T-helper 9 cell (primary cell): Measurements from ENCODE around the gene AP3B1.

ENCODE experiments used
- DNase-seq: peaks from one replicate; pipeline ENCODE4 v3.0.0-alpha.2; 2020
- total RNA-seq, 2 donors: gene quantifications; one replicate each; lab custom pipeline; 2026; lab: John Stamatoyannopoulos, UW

The AP3B1 gene
- 84.2 to 93.0 reads per million in 2 donors for total RNA-seq

- peak; percentile 96 for DNase-seq
Observed at GRCh38 chr5:78294248-78295034, at the start of gene AP3B1. AP3B1 (minus strand) TSS chr5:78294698; CDS start chr5:78294579, 119 bp downstream.

- DNase-seq, result no peak
Observed at GRCh38 chr5:78341440-78341839, 46.9 kb upstream of the AP3B1 start.

GRCh38 chr5:78339617-78340436, 45.3 kb upstream of the AP3B1 start:
- no peak for DNase-seq

DNA sequence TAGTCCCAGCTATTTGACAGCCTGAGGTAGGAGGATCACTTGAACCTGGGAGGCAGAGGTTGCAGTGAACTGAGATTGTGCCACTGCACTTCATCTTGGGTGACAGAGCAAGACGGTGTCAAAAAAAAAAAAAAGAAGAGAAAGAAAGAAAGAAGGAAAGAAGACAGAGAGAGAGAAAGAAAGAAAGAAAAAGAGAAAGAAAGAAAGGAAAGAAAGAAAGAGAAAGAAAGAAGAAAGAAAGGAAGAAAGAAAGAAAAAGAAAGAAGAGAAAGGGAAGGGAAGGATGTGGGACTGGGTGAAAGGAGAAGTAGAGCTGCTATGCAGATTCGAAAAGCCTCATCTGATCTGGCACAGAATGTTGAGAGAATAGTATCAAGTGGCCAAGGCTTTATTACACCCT, 42.2 kb upstream of the AP3B1 start:
- no peak for DNase-seq

- DNase-seq, result no peak
Observed at GRCh38 chr5:78335976-78336375, 41.5 kb upstream of the AP3B1 start.

DNA sequence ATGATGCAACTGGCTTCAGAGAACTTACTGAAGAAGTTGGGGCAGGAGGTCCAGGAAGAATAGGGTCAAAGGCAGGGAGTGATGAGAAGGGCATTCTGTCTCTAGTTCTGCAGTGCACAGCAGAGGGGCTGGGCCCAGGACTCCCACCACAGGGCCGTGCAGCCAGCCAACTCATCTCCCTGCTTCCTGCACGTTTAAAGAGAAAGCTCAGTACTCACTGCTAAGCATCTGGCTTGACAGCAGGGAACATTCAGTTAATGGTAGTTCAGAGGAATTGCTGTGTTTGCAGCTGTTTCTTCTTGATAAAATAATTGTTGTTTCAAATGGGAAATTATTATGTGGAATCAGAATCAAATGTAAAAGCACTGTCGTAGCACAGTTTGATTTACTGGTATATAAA, 40.3 kb upstream of the AP3B1 start:
- no peak for DNase-seq

DNA sequence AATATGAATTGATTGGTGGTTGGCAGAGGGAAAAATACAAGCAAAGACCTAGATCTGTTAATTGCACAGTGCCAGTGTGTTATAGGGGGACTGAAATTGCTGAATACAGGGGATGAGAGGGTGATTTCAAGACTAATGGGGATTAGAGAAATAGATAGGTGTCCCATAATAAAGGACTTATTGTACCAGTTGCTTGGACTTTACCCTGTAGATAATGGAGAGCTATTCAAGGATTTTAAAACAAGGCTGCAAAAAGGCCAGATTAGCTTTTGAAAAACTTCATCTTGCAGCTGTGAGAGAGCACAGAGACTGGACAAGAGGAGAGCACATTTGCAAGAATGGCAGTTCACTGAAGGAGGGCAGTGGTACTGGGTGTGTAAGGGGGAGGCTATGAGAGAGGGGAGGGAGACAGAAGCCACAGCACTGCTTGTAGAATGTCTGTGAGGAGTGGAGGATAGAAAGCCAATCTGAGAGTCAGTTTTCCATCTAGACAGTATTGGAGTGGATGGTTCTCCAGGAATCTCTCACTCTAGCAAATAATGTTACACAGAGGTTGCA, 37.1 kb upstream of the AP3B1 start:
- DNase-seq, result no peak

- no peak for DNase-seq
Observed at GRCh38 chr5:78328585-78329173, 34.2 kb upstream of the AP3B1 start.

- DNase-seq, result no peak
Observed at GRCh38 chr5:78327761-78328510, 33.4 kb upstream of the AP3B1 start.

- DNase-seq, result no peak
Observed at GRCh38 chr5:78326930-78327329, 32.4 kb upstream of the AP3B1 start.

DNA sequence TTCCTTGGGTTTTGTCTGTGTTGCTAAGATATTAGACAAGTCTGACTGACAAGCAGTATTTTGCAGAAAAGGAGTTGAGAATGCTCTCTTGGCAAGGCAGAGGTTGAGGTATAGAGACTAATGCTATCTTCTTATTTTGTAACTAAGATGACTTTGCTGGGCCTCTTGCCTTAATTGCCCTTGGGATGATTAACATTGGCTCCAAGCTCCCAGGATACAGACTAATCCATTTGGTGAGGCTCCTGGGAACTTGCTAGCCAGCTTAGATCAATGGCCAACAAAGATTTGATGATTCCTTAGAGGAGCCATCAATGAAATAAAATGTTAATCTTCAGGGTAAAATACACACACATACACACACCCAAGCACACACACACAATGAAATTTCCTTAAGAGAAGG, 28.7 kb upstream of the AP3B1 start:
- DNase-seq, result no peak

GRCh38 chr5:78320401-78320800, 25.9 kb upstream of the AP3B1 start:
- DNase-seq, result no peak

GRCh38 chr5:78318337-78318736, 23.8 kb upstream of the AP3B1 start:
- DNase-seq, result no peak

DNA sequence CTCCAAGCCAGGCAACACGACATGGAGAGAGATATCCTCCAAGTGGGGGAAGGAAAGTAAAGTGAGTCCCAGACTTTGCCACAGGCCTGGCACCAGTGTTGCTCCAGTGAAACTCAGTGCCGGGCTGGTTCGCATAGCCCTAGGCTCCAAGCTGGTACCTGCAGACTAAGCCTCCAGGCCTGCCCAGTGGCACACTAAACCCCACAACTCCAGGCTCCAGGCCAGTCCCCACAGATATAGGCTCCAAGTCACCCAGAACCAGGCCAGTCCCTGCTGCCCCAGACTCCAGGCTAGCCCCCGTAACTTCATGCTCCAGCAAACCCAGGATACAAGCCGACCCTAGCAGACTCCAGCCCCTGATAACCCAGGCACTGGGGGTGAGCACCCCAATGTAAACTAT, 23.0 kb upstream of the AP3B1 start:
- no peak for DNase-seq

DNA sequence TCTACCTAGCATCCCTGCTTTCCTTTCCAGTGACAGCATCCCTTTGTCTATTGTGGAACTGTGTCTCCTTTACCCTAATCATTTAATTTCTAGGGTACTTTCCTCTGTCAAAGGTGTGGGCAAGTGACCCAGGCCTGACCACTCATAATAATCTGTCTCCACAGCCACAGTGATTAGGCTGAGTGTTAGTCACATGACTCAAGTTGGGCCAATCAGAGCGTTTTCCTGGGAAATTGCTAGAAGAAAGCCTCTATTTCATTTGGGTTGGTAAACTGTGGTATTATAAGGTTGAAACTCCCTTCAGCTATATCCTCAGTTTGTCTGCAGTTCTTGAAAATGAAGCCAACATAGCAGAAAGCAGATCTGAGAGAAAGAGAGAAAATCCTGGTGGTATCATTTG, 14.2 kb upstream of the AP3B1 start:
- DNase-seq, result no peak

GRCh38 chr5:78300464-78301045, 6.1 kb upstream of the AP3B1 start:
- no peak for DNase-seq

- DNase-seq, result peak; percentile 52
Observed at GRCh38 chr5:78295035-78295961, 800 bp upstream of the AP3B1 start.

DNA sequence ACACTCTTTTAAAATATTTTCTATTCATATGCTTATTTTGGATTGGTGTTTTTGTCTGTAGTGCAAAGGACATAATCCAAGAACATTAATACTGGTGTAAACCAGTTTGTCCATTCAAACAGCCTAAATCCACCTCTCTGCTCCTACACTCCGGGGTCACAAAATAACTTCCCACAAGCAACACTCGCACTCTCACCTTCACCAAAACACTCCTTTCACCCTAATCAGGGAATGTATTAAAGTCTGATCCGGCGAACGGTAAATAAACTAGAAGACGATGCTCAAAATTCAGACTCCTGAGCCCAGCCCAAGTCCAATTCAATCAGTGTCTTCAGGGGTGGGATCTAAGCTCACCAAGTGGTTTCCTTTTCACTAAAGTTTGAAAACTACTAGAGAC, 649 bp downstream of the AP3B1 start:
- no peak for DNase-seq

GRCh38 chr5:78291687-78292086, 2.8 kb downstream of the AP3B1 start:
- no peak for DNase-seq

GRCh38 chr5:78289911-78290310, 4.6 kb downstream of the AP3B1 start:
- no peak for DNase-seq

- no peak for DNase-seq
Observed at GRCh38 chr5:78288246-78288645, 6.3 kb downstream of the AP3B1 start.
